Measurements from ENCODE around the gene MAOB.

MAOB gene

DNA sequence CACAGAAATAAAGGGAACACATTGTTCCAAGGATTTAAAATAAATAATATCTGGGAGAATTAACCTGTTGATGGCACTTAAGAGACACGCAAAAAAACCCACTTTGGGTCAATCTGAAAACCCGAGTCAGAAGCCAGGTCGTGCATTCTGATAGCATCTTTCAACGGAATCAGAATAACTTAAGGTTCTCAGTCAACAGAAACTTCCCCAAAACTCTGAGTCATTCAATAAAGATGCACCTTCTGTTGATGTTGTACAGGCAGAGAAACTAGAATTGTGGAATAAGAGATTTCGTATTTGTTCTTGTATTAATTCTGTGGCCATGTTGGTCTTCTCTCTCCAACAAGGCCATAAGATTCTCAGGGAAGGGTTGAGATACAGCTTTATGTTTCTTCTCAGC is 78.2 kb downstream of the MAOB start:
- ATAC-seq (replicated peaks) (no peak), DNase-seq (no peak)
- Mint-ChIP-seq H3K36me3 (ENCODE audit: insufficient read depth) (no peaks in the 10 kb centered on the region), H3K27me3 (peaks cover 7 to 29% of the 10 kb centered on the region in 2 donors), H3K9me3 (no peaks in the 10 kb centered on the region), H3K4me3 (no peak overlapping the region), H3K4me1 (ENCODE audit: low read depth in 2 of 2) (no peaks in the 10 kb centered on the region), H3K27ac (no peak overlapping the region)

DNA sequence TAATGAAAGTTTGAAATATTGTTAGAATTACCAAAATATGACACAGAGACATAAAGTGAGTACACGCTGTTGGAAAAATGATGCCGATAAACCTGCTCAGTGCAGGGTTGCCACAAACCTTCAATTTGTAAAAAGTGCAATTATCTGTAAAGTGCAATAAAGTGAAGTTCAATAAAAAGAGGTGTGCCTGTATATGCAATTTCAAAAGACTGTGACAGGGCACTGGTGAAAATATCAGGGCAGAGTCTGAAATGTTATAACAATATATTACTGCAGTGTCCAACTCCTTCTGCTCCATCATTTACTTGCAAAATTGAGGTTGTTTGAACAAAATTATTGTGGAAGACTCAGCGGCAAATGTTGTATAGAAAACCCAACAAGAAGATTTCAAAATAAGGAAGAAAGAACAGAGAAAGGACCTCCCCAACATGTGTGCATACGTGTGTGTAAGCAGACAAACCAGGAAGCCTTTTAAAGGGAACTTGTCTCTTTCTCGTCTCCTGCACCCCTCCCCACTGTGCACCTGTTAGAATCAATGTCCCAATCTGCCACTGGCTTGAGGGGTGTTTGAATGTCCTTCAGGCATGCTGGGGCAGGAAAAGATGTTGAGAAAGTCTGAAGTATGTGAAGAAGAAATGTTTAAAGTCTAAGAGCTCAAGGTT is 96.2 kb downstream of the MAOB start:
- ATAC-seq (replicated peaks) (no peak), DNase-seq (no peak)
- H3K4me1 Mint-ChIP-seq (ENCODE audit: low read depth in 2 of 2) = no peaks in the 10 kb centered on the region
- H3K9me3 Mint-ChIP-seq = no peaks in the 10 kb centered on the region
- H3K4me3 Mint-ChIP-seq = no peak overlapping the region
- no peaks in the 10 kb centered on the region for H3K36me3 Mint-ChIP-seq (ENCODE audit: insufficient read depth)
- no peak overlapping the region for H3K27ac Mint-ChIP-seq
- H3K27me3 Mint-ChIP-seq = peaks cover 12 to 20% of the 10 kb centered on the region in 2 donors

DNA sequence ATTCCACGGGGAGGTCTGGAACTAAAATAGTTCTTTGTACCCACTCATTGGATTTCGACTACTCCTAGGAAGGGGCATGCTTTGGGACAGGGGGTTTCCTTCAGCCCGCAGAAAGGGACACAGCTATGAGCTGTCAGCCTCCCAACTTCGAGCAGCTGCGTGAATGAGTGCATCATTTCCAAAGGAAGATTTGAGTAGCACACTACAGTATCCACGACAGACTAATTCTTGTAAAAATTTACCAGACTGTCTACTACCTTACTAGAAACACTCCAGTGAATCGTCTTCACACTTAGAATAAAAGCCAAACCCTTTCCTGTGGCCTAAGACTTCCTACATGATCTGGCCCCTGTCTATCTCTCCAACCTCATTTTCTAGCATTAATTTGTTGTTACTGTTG is 124.2 kb downstream of the MAOB start:
- H3K27ac Mint-ChIP-seq = no peak overlapping the region
- no peaks in the 10 kb centered on the region for H3K27me3 Mint-ChIP-seq
- H3K36me3 Mint-ChIP-seq (ENCODE audit: insufficient read depth) = no peaks in the 10 kb centered on the region
- ATAC-seq (replicated peaks) (no peak), DNase-seq (no peak)
- no peak overlapping the region for H3K4me3 Mint-ChIP-seq
- no peaks in the 10 kb centered on the region for H3K9me3 Mint-ChIP-seq
- H3K4me1 Mint-ChIP-seq (ENCODE audit: low read depth in 2 of 2) = no peaks in the 10 kb centered on the region

DNA sequence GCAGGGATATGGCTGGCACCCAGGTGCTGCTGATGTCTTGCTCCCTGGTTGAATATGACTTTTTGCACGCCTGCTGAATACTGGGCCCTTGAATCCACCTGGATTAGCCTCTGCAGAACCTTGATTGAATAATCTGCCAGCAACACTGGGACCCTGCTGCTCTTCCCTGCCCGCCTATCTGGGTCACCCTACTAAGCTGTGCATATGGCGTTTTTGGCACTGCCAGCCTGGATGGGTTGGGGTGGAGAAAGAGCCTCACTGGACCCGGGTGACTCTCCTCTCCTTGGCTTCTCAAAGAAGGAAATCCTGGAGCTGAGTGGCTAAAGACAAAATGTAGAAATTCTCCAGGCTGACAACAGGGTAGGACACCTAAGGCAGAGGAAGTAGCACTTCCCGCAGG is 126.2 kb downstream of the MAOB start:
- ATAC-seq (replicated peaks) (no peak), DNase-seq (no peak)
- H3K4me3 Mint-ChIP-seq = no peak overlapping the region
- H3K27me3 Mint-ChIP-seq = no peaks in the 10 kb centered on the region
- no peak overlapping the region for H3K27ac Mint-ChIP-seq
- no peaks in the 10 kb centered on the region for H3K9me3 Mint-ChIP-seq
- no peaks in the 10 kb centered on the region for H3K36me3 Mint-ChIP-seq (ENCODE audit: insufficient read depth)
- no peaks in the 10 kb centered on the region for H3K4me1 Mint-ChIP-seq (ENCODE audit: low read depth in 2 of 2)

DNA sequence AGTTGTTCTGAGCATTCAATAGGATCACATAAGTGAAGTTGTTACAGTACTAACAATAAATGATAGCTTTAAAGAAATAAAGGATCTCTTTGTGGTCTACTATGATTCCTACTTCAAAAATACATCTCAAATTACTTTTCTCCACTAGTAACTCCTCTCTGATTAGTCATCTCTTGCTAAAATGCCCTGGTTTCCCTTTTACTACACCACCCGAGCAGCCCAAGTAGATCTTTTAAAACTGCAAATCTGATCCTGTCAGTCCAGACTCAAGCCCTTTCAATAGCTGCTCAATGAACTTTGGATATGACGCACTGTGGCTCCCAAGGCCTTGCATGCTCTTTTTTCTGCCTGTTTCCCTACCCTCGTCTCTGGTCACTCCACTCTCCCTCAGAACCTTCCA is 128.6 kb downstream of the MAOB start:
- no peaks in the 10 kb centered on the region for H3K36me3 Mint-ChIP-seq (ENCODE audit: insufficient read depth)
- DNase-seq (no peak), ATAC-seq (replicated peaks) (no peak)
- H3K27ac Mint-ChIP-seq = no peak overlapping the region
- no peak overlapping the region for H3K4me3 Mint-ChIP-seq
- no peaks in the 10 kb centered on the region for H3K9me3 Mint-ChIP-seq
- no peaks in the 10 kb centered on the region for H3K27me3 Mint-ChIP-seq
- peaks cover 0 to 1% of the 10 kb centered on the region in 2 donors for H3K4me1 Mint-ChIP-seq (ENCODE audit: low read depth in 2 of 2)

DNA sequence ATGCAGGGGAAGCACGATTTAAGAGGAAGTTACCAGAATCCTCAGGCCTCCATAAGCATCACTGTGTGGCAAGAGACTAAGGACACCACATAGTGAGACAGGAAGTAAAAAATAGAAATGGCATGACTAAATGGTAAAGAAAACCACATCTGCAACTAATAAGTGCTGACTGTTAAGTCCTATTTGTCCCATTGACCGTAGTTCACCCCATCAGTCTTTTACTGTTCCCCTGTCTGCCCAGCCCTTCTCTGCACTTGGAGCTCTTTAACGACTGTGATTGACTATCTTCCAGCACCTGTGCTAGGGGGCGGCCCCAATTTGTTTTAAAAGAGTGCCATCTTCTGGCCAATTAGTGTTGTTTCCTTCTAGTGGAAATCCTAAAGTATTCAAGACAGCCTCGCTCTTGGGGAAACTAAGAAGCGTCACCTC is 132.0 kb downstream of the MAOB start:
- no peaks in the 10 kb centered on the region for H3K9me3 Mint-ChIP-seq
- peaks cover 0 to 1% of the 10 kb centered on the region in 2 donors for H3K4me1 Mint-ChIP-seq (ENCODE audit: low read depth in 2 of 2)
- H3K27me3 Mint-ChIP-seq = no peaks in the 10 kb centered on the region
- no peak overlapping the region for H3K4me3 Mint-ChIP-seq
- peak; percentile 10 to 26 (median 14) for DNase-seq
- no peaks in the 10 kb centered on the region for H3K36me3 Mint-ChIP-seq (ENCODE audit: insufficient read depth)
- no peak overlapping the region for H3K27ac Mint-ChIP-seq
- peak; percentile 67 for ATAC-seq (replicated peaks)

DNA sequence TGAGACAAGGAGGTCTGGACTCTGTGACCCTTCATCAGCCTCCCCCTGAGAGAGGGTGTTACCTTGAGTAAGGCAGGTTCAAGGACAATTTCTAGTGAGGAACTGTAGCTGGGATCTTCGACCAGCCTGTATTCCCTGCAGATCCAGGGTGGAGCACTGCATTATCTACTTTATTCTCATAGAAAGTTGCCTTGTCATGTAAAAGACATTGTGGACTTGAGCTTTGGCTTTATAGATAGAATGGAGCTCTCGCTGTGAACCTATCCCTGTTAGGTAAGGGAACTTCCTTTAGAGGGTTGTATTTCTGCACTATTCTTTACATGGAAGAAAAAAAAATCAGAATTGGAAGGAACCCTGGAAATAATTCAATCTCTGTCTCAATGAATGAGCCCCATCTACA is 134.8 kb downstream of the MAOB start:
- no peak for ATAC-seq (replicated peaks)
- no peaks in the 10 kb centered on the region for H3K36me3 Mint-ChIP-seq (ENCODE audit: insufficient read depth)
- peaks cover 0 to 1% of the 10 kb centered on the region in 2 donors for H3K4me1 Mint-ChIP-seq (ENCODE audit: low read depth in 2 of 2)
- H3K4me3 Mint-ChIP-seq = no peak overlapping the region
- H3K9me3 Mint-ChIP-seq = no peaks in the 10 kb centered on the region
- no peak for DNase-seq
- no peak overlapping the region for H3K27ac Mint-ChIP-seq
- no peaks in the 10 kb centered on the region for H3K27me3 Mint-ChIP-seq

DNA sequence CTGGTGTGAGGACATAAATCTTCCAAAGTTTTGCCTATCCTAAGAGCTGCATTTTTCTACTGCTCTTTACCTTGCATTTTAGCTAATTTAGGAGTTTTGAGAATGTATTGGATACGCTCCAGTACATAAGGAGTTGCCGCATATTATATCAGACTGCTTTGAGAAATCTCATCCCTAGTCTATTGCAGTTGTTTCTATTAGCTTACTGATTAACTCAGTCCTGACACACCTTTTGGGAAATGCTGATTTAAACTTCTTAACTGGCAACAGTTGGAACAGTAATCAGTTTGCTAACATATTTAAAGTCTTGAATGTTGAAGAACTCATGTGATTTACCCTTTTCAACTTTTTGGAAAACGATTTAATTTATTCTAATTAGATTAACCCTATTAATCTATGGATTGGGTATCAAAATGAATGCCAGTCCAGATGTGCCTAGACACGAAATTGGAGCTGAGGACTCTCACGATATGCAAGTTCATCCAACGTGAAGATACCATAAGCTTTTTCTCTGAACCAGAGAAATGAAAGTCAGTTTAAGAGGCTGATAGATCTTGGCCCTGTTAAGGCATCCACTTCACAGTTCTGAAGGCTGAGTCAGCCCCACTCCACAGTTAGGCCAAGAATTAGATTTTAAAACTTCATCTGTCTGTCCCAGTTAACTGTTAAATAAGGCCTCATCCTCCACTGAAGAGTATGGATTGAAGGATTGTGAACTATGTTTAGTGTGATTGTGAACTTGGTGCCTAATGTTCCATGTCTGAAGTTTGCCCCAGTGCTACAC is 136.1 kb downstream of the MAOB start:
- Mint-ChIP-seq H3K36me3 (ENCODE audit: insufficient read depth) (no peaks in the 10 kb centered on the region), H3K27me3 (no peaks in the 10 kb centered on the region), H3K4me1 (ENCODE audit: low read depth in 2 of 2) (peaks cover 0 to 1% of the 10 kb centered on the region in 2 donors), H3K27ac (no peak overlapping the region), H3K9me3 (no peaks in the 10 kb centered on the region), H3K4me3 (no peak overlapping the region)
- DNase-seq (no peak), ATAC-seq (replicated peaks) (no peak)

DNA sequence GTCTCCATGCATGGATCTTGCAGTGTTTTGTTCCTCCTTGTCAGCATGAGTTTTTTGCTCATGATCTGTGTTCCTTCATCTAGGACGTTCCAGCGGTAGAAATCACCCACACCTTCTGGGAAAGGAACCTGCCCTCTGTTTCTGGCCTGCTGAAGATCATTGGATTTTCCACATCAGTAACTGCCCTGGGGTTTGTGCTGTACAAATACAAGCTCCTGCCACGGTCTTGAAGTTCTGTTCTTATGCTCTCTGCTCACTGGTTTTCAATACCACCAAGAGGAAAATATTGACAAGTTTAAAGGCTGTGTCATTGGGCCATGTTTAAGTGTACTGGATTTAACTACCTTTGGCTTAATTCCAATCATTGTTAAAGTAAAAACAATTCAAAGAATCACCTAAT is 138.0 kb downstream of the MAOB start:
- no peak for DNase-seq
- no peak overlapping the region for H3K4me3 Mint-ChIP-seq
- no peaks in the 10 kb centered on the region for H3K9me3 Mint-ChIP-seq
- no peak for ATAC-seq (replicated peaks)
- no peak overlapping the region for H3K27ac Mint-ChIP-seq
- H3K36me3 Mint-ChIP-seq (ENCODE audit: insufficient read depth) = no peaks in the 10 kb centered on the region
- H3K4me1 Mint-ChIP-seq (ENCODE audit: low read depth in 2 of 2) = no peaks in the 10 kb centered on the region
- no peaks in the 10 kb centered on the region for H3K27me3 Mint-ChIP-seq

DNA sequence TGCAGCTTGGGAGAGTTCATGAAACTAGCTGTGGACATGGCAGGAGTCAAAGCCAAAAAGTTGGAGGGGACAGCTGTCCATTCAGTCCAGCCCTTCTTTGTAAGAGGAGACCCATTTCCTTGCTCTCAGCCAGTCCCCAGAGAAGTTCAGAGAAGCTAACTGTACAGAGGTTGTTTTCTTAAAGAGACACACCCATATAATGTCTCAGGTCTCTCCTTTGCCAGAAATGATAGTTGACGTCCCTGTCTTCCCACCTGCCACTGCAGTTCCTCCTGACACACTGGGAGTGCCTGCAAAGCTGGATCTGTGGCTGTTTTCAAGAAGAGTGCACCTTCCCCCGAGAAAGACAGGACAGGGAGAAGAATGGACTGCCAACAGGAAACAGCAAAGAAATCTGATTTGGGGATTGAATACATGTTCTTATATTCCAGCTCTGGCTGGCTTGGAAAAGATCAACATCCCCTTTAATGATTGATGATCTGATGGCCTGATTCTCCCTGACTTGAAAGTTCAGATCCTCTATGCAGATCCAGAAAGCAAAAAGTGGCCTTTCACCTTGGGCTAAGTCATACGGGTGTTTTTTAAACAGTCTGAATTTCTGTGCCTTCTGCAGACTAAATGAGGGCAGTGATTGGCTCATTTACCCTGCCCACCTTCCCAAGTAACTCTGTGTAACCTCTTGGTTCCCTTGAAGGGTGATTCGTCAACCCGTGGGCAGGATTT is 139.0 kb downstream of the MAOB start:
- Mint-ChIP-seq H3K4me1 (ENCODE audit: low read depth in 2 of 2) (no peaks in the 10 kb centered on the region), H3K27ac (no peak overlapping the region), H3K4me3 (no peak overlapping the region), H3K36me3 (ENCODE audit: insufficient read depth) (no peaks in the 10 kb centered on the region), H3K27me3 (no peaks in the 10 kb centered on the region), H3K9me3 (no peaks in the 10 kb centered on the region)
- DNase-seq = no peak
- no peak for ATAC-seq (replicated peaks)

DNA sequence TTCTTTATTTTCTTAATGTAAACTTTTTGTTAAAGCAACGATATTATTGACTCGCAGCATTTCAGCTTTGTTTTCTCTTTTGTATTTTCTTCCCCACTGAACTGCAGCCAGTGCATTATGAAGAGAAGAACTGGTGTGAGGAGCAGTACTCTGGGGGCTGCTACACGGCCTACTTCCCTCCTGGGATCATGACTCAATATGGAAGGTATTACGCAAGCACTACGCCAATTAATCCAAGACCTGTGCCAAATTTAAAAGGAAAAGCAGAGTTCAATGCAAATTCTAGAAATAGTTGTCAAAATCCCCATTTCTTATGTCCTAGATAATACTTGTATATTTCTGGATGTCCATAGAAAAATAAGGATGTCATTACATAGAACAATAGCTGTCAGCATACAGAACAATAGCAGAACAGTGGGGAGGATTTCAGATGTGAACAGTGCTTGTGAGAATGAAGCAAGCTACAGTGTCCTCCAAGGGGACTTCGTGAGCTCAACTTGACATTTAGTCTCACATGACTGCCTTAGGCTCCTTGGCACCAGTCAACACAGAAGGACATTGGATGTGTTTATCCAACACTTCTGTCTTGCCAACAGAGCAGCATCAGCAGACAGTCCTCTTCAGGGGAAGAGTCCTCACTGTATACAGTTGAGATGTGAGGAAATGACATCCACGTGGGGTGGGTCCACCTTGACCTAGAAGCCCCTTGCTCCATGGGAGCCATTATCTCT is 140.2 kb downstream of the MAOB start:
- DNase-seq = no peak
- no peaks in the 10 kb centered on the region for H3K4me1 Mint-ChIP-seq (ENCODE audit: low read depth in 2 of 2)

DNA sequence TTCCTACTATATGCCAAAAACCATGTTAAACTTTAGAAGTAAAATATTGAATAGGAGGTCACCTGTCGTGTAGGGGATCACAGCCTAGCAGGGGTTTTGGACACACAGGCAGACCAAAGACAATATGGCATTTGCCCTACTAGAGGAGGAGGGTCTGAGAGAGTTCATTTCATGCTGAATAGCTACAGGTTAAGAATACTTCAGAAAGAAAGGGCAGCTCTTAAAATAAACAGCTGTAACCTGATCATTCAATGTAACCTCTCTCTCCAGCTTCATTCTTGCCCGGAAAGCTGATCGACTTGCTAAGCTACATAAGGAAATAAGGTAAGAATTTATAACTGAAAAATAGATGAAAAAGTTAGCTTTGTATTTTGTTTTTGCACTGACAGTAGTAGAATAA is 146.3 kb downstream of the MAOB start:
- Mint-ChIP-seq H3K4me1 (ENCODE audit: low read depth in 2 of 2) (no peaks in the 10 kb centered on the region), H3K27ac (no peak overlapping the region), H3K9me3 (no peaks in the 10 kb centered on the region), H3K27me3 (peaks cover 0 to 2% of the 10 kb centered on the region in 2 donors), H3K4me3 (no peak overlapping the region), H3K36me3 (ENCODE audit: insufficient read depth) (no peaks in the 10 kb centered on the region)
- DNase-seq (no peak), ATAC-seq (replicated peaks) (no peak)

More for the DNA sequence above, 140.2 kb downstream of the MAOB start:
- ATAC-seq (replicated peaks) = no peak
- no peak overlapping the region for H3K4me3 Mint-ChIP-seq
- no peaks in the 10 kb centered on the region for H3K9me3 Mint-ChIP-seq
- H3K36me3 Mint-ChIP-seq (ENCODE audit: insufficient read depth) = no peaks in the 10 kb centered on the region
- H3K27ac Mint-ChIP-seq = no peak overlapping the region
- H3K27me3 Mint-ChIP-seq = no peaks in the 10 kb centered on the region

DNA sequence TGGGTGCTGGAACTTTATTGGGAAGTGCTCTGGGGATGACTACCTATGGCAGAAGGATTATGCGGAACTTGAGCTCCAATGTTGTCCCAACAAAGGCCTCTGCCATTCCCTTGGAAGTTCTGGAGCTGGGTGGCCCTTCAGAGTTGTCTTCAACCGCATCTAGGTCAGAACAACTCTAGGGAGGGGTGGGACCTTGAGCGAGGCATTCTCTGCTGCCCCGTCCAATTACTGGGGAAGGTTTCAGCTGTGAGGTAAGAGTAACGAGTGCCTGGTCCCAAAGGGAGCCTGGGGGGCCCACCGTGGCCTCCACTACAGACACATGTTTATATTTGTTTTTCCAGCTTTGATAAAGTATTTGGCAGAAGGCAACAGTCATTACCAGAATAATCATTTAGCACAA is 146.7 kb downstream of the MAOB start:
- Mint-ChIP-seq H3K27ac (no peak overlapping the region), H3K4me3 (no peak overlapping the region), H3K27me3 (peaks cover 4 to 6% of the 10 kb centered on the region in 2 donors), H3K9me3 (no peaks in the 10 kb centered on the region), H3K4me1 (ENCODE audit: low read depth in 2 of 2) (no peaks in the 10 kb centered on the region), H3K36me3 (ENCODE audit: insufficient read depth) (no peaks in the 10 kb centered on the region)
- DNase-seq (no peak), ATAC-seq (replicated peaks) (no peak)

Measured in effector memory CD8-positive, alpha-beta T cell (primary cell).